ENCODE data around the gene VPS13A.

DNA sequence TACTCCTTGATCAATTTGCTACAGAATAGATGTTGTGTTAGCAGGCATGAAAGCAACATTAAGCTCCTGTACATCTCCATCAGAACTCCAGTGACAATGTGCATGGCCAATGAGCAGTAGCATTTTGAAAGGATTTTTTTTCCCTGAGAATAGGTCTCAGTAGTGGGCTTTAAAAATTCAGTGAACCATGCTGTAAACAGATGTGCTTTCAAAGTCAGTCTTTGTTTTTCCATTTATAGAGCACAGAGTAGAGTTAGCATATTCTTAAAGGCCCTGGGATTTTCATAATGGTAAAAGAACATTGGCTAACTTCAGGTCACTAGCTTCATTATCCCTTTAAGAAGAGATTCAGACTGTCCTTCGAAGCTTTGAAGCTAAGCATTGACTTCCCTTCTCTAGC lies 150.8 kb downstream of the VPS13A start:
- no peak for TF ChIP-seq POLR2A (IDR thresholded peaks at IDR 0.05; ENCODE audit: low read length)
- no peak for TF ChIP-seq GATA1 (IDR thresholded peaks at IDR 0.05; ENCODE audit: low read depth, low read length)
